K562 (cell line): Measurements from ENCODE around the gene RBP3. TPM values are rescaled to one million over a fixed set of nuclear protein-coding genes. Genes with fewer than 3 reads are reported as not detected.

Experiments
- ATAC-seq: fragments of 200-7000 bp; cut with Tn5 transposase; 3 replicates; pipeline ENCODE4 v1.9.1; 2020; ENCODE audit warnings: moderate library complexity
- BruUV-seq: library from RNA; stranded (reverse); fragments of 400-500 nt; replicated peaks from 2 replicates; lab custom pipeline; 2021; lab: Mats Ljungman, UMichigan
- CTCF ChIA-PET: fragments of 300-600 bp; formaldehyde crosslinking; extraction: SDS; loops from one replicate; lab custom pipeline; 2021; ENCODE audit warnings: low intra/inter-chr PET ratio; lab: Yijun Ruan, JAX
- POLR2A ChIA-PET: fragments of 300-600, 350-650 bp; sonication (Branson Sonifier 250); formaldehyde crosslinking; extraction: SDS; loops from one replicate; lab custom pipeline; 2021; ENCODE audit warnings: antibody characterized with exemption, inconsistent platforms; lab: Yijun Ruan, JAX
- DNase-seq, 4 experiments: peaks; one replicate each; pipeline versions ENCODE4 v3.0.0 to v3.0.0-alpha.2; 2011 to 2018; ENCODE audit warnings: low spot score in 3 of 4, mixed read lengths in 3 of 4; ENCODE audit errors: extremely low read depth in 1 of 4
- FAIRE-seq: peaks from 2 replicates; lab custom pipeline; 2011; peaks lifted over from hg19 to GRCh38; lab: Jason Lieb, UNC
- H2AFZ ChIP-seq: 2 replicates; pipeline ENCODE4 v1.6.0; 2011; ENCODE audit warnings: low read depth, low read length, control low read depth, inconsistent platforms
- H3K27ac ChIP-seq: fragments of 200-600 bp; 3 replicates; pipeline ENCODE4 v1.8.0; 2011; ENCODE audit warnings: low read depth, mild to moderate bottlenecking, control low read depth, inconsistent platforms, low read length, moderate library complexity, mixed read lengths; ENCODE audit errors: extremely low read depth
- H3K27me3 ChIP-seq, 2 experiments: fragments of 300-600 bp in 1 of 2; 2 replicates in 1 of 2; 3 replicates in 1 of 2; pipeline versions ENCODE4 v1.6.0 to v1.8.0; 2011; ENCODE audit warnings: inconsistent platforms in 2 of 2, low read length in 2 of 2, mild to moderate bottlenecking in 1 of 2, mixed read lengths in 1 of 2, moderate library complexity in 1 of 2; ENCODE audit not compliant: control insufficient read depth in 2 of 2, insufficient read depth in 2 of 2
- H3K36me3 ChIP-seq: fragments of 300-600 bp; 3 replicates; pipeline ENCODE4 v1.8.0; 2011; ENCODE audit warnings: mild to moderate bottlenecking, low read length, inconsistent platforms; ENCODE audit not compliant: control insufficient read depth, insufficient read depth
- H3K4me1 ChIP-seq, 2 experiments: fragments of 200-600 bp in 1 of 2; replicated peaks in 1 of 2; 2 replicates in 1 of 2; 3 replicates in 1 of 2; pipeline versions ENCODE4 v1.5.1 to v1.8.0; 2011; ENCODE audit warnings: inconsistent platforms in 2 of 2, low read length in 2 of 2, mild to moderate bottlenecking in 1 of 2, mixed read lengths in 1 of 2, moderate library complexity in 1 of 2; ENCODE audit not compliant: control insufficient read depth in 2 of 2, insufficient read depth in 2 of 2
- H3K4me2 ChIP-seq: 2 replicates; pipeline ENCODE4 v1.6.1; 2011; ENCODE audit warnings: low read length, control low read depth, inconsistent platforms, mixed read lengths; ENCODE audit not compliant: insufficient read depth
- H3K4me3 ChIP-seq: fragments of 200-600 bp; sonication (generic), shearing (Covaris generic); 2 replicates; pipeline ENCODE4 v1.5.1; 2016; ENCODE audit warnings: control low read depth, inconsistent platforms
- H3K79me2 ChIP-seq: fragments of 200-600 bp; 3 replicates; pipeline ENCODE4 v1.8.0; 2011; ENCODE audit warnings: low read length, inconsistent platforms; ENCODE audit not compliant: control insufficient read depth, insufficient read depth
- H3K9ac ChIP-seq, 2 experiments: 2 replicates each; pipeline versions ENCODE4 v1.6.0 to v1.6.1; 2011; ENCODE audit warnings: low read depth in 2 of 2, low read length in 2 of 2, control low read depth in 1 of 2, inconsistent platforms in 1 of 2, mild to moderate bottlenecking in 1 of 2, mixed read lengths in 1 of 2; ENCODE audit not compliant: insufficient read depth in 1 of 2
- H3K9me1 ChIP-seq: one replicate; pipeline ENCODE4 v1.6.0; 2011; ENCODE audit warnings: inconsistent platforms, mild to moderate bottlenecking, low read length, moderate library complexity; ENCODE audit not compliant: control insufficient read depth, insufficient read depth
- H3K9me3 ChIP-seq: replicated peaks from 2 replicates; pipeline ENCODE4 v1.5.1; 2011; ENCODE audit warnings: low read depth, low read length, inconsistent platforms; ENCODE audit not compliant: control insufficient read depth, insufficient read depth
- H4K20me1 ChIP-seq: replicated peaks from 2 replicates; pipeline ENCODE4 v1.6.1; 2011; ENCODE audit warnings: low read length, inconsistent platforms, mixed read lengths; ENCODE audit not compliant: control insufficient read depth, insufficient read depth
- NCOA4 ChIP-seq: fragments of 450-650 bp; IDR thresholded peaks from 2 replicates; pipeline ENCODE4 v1.6.1; 2018; ENCODE audit warnings: mild to moderate bottlenecking; ENCODE audit not compliant: partially characterized antibody
- RAD51 ChIP-seq: fragments of 450-650 bp; IDR thresholded peaks from 2 replicates; pipeline ENCODE4 v1.7.1; 2016; ENCODE audit warnings: low read depth, mild to moderate bottlenecking, borderline replicate concordance
- WGBS: fragments of 100-300 bp; shearing (Covaris generic); methylation state at CpG from one replicate; pipeline ENCODE4 v1.1.6; 2016; ENCODE audit warnings: low coverage, mixed read lengths; ENCODE audit not compliant: insufficient coverage; ENCODE audit errors: missing lambda C conversion rate; 5-methylcytosine and 5-hydroxymethylcytosine counted together
- in situ Hi-C: fragments of 300-500 bp; cut with MboI; formaldehyde crosslinking; loops from 4 replicates; pipeline ENCODE4 v1.15.0; 2018; ENCODE audit warnings: inconsistent platforms, mixed read lengths
- intact Hi-C: fragments of 100-400 bp; cut with micrococcal nuclease; formaldehyde crosslinking; loops from 2 replicates; pipeline ENCODE4 v1.14.2; 2022
- polyA plus RNA-seq, 8 experiments: library from polyadenylated mRNA; depleted of rRNA in 4 of 8; stranded (reverse) in 5 of 8; unstranded in 3 of 8; fragments of >200 nt; fragmentation: Nextera tagmentation in 2 of 8; fragmentation: Illumina TruSeq in 1 of 8; extraction: Ambion mirVana in 2 of 8; extraction: Trizol in 1 of 8; gene quantifications; 2 replicates each; pipeline versions ENCODE4 v1.2.1 to v1.2.3, GENCODE V29; 2011 to 2014; ENCODE audit warnings: inconsistent platforms in 1 of 8, missing spikeins in 1 of 8
- total RNA-seq, 7 experiments: library from RNA; depleted of rRNA in 6 of 7; stranded (reverse); fragments of >200 nt in 6 of 7; fragmentation: Illumina TruSeq in 2 of 7; extraction: Trizol in 2 of 7; gene quantifications; 2 replicates each; pipeline versions ENCODE4 v1.2.1 to v1.2.3, GENCODE V29; 2011 to 2021; ENCODE audit warnings: low replicate concordance in 1 of 7
- TF ChIP-seq, protein P1 (sequence below), 2 experiments: fragments of 450-650 bp; formaldehyde crosslinking in 1 of 2; IDR thresholded peaks; 2 replicates each; pipeline versions ENCODE4 v1.4.0 to v1.6.1; 2014 to 2020; ENCODE audit warnings: mild to moderate bottlenecking in 2 of 2, borderline replicate concordance in 1 of 2, low read depth in 1 of 2

Gene RBP3
- total and polyA plus RNA-seq, 9 of the 15 experiments (the other 6 are each of a cell fraction or from before 2014, with no cell fraction given) = not detected

DNA sequence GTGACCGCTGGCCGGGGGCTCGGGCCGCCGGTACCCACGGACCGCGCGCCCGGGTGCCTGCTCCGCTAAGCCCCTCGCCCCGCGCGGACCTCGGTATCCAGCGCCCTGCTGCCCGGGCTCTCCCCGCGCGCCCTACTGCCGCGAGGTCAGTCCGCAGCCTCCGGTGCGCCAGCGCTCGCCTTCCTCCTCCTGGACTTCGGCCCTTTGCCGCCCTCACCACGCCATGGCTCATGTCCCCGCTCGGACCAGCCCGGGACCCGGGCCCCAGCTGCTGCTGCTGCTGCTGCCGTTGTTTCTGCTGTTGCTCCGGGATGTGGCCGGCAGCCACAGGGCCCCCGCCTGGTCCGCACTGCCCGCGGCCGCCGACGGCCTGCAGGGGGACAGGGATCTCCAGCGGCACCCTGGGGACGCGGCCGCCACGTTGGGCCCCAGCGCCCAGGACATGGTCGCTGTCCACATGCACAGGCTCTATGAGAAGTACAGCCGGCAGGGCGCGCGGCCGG lies 47.7 kb upstream of the RBP3 start:
- no peak for TF ChIP-seq RAD51
- TF ChIP-seq, protein P1, sequence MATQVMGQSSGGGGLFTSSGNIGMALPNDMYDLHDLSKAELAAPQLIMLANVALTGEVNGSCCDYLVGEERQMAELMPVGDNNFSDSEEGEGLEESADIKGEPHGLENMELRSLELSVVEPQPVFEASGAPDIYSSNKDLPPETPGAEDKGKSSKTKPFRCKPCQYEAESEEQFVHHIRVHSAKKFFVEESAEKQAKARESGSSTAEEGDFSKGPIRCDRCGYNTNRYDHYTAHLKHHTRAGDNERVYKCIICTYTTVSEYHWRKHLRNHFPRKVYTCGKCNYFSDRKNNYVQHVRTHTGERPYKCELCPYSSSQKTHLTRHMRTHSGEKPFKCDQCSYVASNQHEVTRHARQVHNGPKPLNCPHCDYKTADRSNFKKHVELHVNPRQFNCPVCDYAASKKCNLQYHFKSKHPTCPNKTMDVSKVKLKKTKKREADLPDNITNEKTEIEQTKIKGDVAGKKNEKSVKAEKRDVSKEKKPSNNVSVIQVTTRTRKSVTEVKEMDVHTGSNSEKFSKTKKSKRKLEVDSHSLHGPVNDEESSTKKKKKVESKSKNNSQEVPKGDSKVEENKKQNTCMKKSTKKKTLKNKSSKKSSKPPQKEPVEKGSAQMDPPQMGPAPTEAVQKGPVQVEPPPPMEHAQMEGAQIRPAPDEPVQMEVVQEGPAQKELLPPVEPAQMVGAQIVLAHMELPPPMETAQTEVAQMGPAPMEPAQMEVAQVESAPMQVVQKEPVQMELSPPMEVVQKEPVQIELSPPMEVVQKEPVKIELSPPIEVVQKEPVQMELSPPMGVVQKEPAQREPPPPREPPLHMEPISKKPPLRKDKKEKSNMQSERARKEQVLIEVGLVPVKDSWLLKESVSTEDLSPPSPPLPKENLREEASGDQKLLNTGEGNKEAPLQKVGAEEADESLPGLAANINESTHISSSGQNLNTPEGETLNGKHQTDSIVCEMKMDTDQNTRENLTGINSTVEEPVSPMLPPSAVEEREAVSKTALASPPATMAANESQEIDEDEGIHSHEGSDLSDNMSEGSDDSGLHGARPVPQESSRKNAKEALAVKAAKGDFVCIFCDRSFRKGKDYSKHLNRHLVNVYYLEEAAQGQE (IDR thresholded peaks at IDR 0.05; ENCODE audit: borderline replicate concordance) = peak; percentile 11; the same call in 1 of the 2 replicates
- TF ChIP-seq, protein P1 (CRISPR knock-in tag; IDR thresholded peaks at IDR 0.05; ENCODE audit: low read depth) = no peak
- TF ChIP-seq NCOA4 = no peak
- no peak overlapping the region for H3K27ac ChIP-seq

More for the DNA sequence above, 47.7 kb upstream of the RBP3 start:
- H4K20me1 ChIP-seq = 0 out of 2 replicates have a peak, but pooled peaks cover 7% of the 10 kb centered on the region
- DNase-seq (no peak), FAIRE-seq (no peak), ATAC-seq (peak; percentile 60)
- no peak overlapping the region for H2AFZ ChIP-seq
- no peak overlapping the region for H3K4me3 ChIP-seq
- H3K36me3 ChIP-seq = no peaks in the 10 kb centered on the region
- no peaks in the 10 kb centered on the region for H3K9me1 ChIP-seq
- CTCF ChIA-PET = no interaction called here
- in situ Hi-C loops = no loop called here
- no TSS peak for BruUV-seq
- peaks cover 31 to 58% of the 10 kb centered on the region in 2 experiments for H3K27me3 ChIP-seq
- WGBS = 10% methylated on average over 47 of the region's 57 CpGs
- POLR2A ChIA-PET = interaction anchor here (0.6 kb wide), 1 partner anchor 214 kb away, joined by 3 read pairs; no protein-coding TSS in a partner anchor
- no peaks in the 10 kb centered on the region for H3K9me3 ChIP-seq
- peaks cover 0 to 11% of the 10 kb centered on the region in 2 experiments; a peak in 2 of 5 replicates for H3K4me1 ChIP-seq
- H3K79me2 ChIP-seq = no peaks in the 10 kb centered on the region
- no peak overlapping the region for H3K9ac ChIP-seq
- intact Hi-C loops = no loop called here
- H3K4me2 ChIP-seq = no peak overlapping the region
